Measurements from ENCODE around the gene RNASEL.

DNA sequence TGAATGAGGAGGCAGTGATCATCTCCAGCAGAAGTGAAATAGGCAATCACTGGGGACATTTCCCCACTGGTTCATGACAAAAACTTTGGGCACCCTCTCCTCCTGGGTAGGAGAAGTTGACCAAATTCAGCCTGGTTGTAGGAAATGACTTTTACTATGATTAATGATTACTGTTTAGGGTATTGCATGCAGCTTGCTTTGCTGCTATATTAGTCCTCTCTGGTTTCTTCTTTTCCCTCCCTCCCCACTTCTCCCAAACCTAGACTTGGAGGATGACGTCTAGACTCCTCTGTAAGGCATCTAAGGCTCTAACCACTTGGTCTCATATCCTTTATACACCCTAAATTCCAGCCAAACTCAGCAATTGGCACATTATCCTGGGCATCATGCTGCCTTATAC, 18.5 kb upstream of the RNASEL start:
- TF ChIP-seq, protein P1, sequence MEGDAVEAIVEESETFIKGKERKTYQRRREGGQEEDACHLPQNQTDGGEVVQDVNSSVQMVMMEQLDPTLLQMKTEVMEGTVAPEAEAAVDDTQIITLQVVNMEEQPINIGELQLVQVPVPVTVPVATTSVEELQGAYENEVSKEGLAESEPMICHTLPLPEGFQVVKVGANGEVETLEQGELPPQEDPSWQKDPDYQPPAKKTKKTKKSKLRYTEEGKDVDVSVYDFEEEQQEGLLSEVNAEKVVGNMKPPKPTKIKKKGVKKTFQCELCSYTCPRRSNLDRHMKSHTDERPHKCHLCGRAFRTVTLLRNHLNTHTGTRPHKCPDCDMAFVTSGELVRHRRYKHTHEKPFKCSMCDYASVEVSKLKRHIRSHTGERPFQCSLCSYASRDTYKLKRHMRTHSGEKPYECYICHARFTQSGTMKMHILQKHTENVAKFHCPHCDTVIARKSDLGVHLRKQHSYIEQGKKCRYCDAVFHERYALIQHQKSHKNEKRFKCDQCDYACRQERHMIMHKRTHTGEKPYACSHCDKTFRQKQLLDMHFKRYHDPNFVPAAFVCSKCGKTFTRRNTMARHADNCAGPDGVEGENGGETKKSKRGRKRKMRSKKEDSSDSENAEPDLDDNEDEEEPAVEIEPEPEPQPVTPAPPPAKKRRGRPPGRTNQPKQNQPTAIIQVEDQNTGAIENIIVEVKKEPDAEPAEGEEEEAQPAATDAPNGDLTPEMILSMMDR (optimal IDR thresholded peaks at IDR 0.05 in 1 of 3, IDR thresholded peaks at IDR 0.05 in 1 of 3, conservative IDR thresholded peaks at IDR 0.05 in 1 of 3; ENCODE audit: extremely low read depth in 1 of 3, insufficient read depth in 2 of 3, low read length in 3 of 3), result no peak
- TF ChIP-seq EZH2 (IDR thresholded peaks at IDR 0.05; ENCODE audit: low read length), result no peak
